GM23338 (cell line): ENCODE measurements around the gene ARHGEF16. TPM values are rescaled to one million over a fixed set of nuclear protein-coding genes. Genes with fewer than 3 reads are reported as not detected.

Source experiments
- polyA plus RNA-seq: library from polyadenylated mRNA; unstranded; fragments of >200 nt; fragmentation: Nextera tagmentation; extraction: Ambion mirVana; gene quantifications from 2 replicates; pipeline ENCODE4 v1.2.1, GENCODE V29; 2016
- total RNA-seq: library from RNA; depleted of rRNA; stranded (reverse); fragments of >200 nt; shearing (Covaris generic); gene quantifications from 2 replicates; pipeline ENCODE4 v1.2.3, GENCODE V29; 2014; rRNA removed

Gene ARHGEF16
- total and polyA plus RNA-seq, 2 experiments from 2014 or later: 12.2 to 29.3 TPM

Other genes starting within 250 kb of the ARHGEF16 start
- gene MEGF6, start 156.8 kb downstream of the ARHGEF16 start, total RNA-seq: 15.4 and 21.4 TPM in 2 replicates
- 4.0 and 4.7 TPM in 2 replicates for gene MEGF6, start 156.8 kb downstream of the ARHGEF16 start, polyA plus RNA-seq
- gene TPRG1L, start 170.3 kb downstream of the ARHGEF16 start, total RNA-seq: 20.3 and 24.4 TPM in 2 replicates
- gene TPRG1L, start 170.3 kb downstream of the ARHGEF16 start, polyA plus RNA-seq: 6.2 and 6.6 TPM in 2 replicates
- 40.8 and 43.3 TPM in 2 replicates for gene WRAP73, start 195.4 kb downstream of the ARHGEF16 start, total RNA-seq
- gene WRAP73, start 195.4 kb downstream of the ARHGEF16 start, polyA plus RNA-seq: 22.6 and 24.4 TPM in 2 replicates
- gene TP73, start 197.9 kb downstream of the ARHGEF16 start, total RNA-seq: 1.8 and 3.4 TPM in 2 replicates
- gene TP73, start 197.9 kb downstream of the ARHGEF16 start, polyA plus RNA-seq: 1.4 and 1.8 TPM in 2 replicates